RWPE2 (cell line): ENCODE data around the gene KRT3.

Experiments
- ATAC-seq: fragments of 200-7000 bp; cut with Tn5 transposase; 3 replicates; pipeline ENCODE4 v1.9.1; 2021; ENCODE audit warnings: low read depth
- DNase-seq: peaks from one replicate; pipeline ENCODE4 v3.0.0-alpha.2; 2020; ENCODE audit warnings: low spot score
- H3K27ac ChIP-seq: fragments of 450-650 bp; 2 replicates; pipeline ENCODE4 v1.5.1; 2017; ENCODE audit warnings: mild to moderate bottlenecking; ENCODE audit not compliant: poor library complexity, severe bottlenecking
- H3K27me3 ChIP-seq: fragments of 250-450 bp; sonication (Bioruptor Pico); 2 replicates; pipeline ENCODE4 v1.5.1; 2021; ENCODE audit warnings: mild to moderate bottlenecking, moderate library complexity; ENCODE audit not compliant: insufficient read depth, poor library complexity, severe bottlenecking
- H3K36me3 ChIP-seq: fragments of 250-450 bp; sonication (Bioruptor Pico); 2 replicates; pipeline ENCODE4 v1.5.1; 2020; ENCODE audit warnings: low read depth, mild to moderate bottlenecking, moderate library complexity
- H3K4me1 ChIP-seq: fragments of 250-450 bp; sonication (Bioruptor Pico); 2 replicates; pipeline ENCODE4 v1.5.1; 2021; ENCODE audit warnings: mild to moderate bottlenecking, moderate library complexity; ENCODE audit not compliant: insufficient read depth, poor library complexity, severe bottlenecking
- H3K4me3 ChIP-seq: fragments of 250-450 bp; sonication (Bioruptor Pico); 2 replicates; pipeline ENCODE4 v1.5.1; 2021; ENCODE audit warnings: mild to moderate bottlenecking, moderate library complexity; ENCODE audit not compliant: severe bottlenecking
- H3K9me3 ChIP-seq: fragments of 250-450 bp; sonication (Bioruptor Pico); 2 replicates; pipeline ENCODE4 v1.5.1; 2021; ENCODE audit warnings: mild to moderate bottlenecking, moderate library complexity; ENCODE audit not compliant: severe bottlenecking
- CTCF ChIP-seq: fragments of 450-650 bp; IDR thresholded peaks from one replicate; pipeline ENCODE4 v1.5.1; 2017; ENCODE audit warnings: mild to moderate bottlenecking, moderate library complexity; ENCODE audit not compliant: poor library complexity, severe bottlenecking

Gene KRT3

DNA sequence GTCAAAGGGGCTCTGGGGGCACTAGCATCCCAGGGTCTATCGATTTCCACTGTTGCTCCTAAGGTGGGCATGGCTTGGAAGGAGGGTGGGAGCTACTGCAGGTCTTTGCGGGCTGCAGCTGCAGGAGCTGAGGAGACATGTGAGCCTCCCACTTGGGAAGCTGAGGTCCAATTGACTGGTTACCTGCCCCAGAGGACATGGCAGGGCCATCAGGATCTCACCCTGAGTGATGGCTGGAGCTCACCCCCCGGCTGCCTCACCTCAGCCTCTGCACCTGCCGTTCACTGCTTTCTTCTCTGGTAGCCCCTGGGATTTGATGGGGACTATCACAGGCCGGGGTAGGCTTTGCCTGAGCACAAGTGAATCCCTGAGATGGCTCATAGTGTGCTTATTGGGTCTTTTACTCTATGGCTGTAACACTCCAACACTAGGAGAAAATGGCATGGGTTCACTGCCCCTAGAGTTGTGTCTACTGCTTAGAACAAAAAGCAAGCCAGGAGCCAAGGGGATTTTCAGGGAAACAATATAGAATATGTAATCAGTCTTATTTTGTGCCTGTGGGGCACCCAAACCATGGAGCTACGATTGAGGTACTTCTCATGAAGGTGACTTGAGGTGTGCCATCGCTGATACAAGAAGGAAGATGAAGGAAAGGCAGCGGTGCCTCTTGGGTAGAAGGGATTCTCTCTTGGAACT, 21.2 kb upstream of the KRT3 start:
- TF ChIP-seq CTCF: no peak
- no peaks in the 10 kb centered on the region for H3K36me3 ChIP-seq
- no peak overlapping the region for H3K27ac ChIP-seq
- no peak for ATAC-seq
- no peak overlapping the region for H3K4me3 ChIP-seq
- H3K9me3 ChIP-seq: no peaks in the 10 kb centered on the region
- no peak for DNase-seq
- H3K27me3 ChIP-seq: no peaks in the 10 kb centered on the region
- H3K4me1 ChIP-seq: no peaks in the 10 kb centered on the region

DNA sequence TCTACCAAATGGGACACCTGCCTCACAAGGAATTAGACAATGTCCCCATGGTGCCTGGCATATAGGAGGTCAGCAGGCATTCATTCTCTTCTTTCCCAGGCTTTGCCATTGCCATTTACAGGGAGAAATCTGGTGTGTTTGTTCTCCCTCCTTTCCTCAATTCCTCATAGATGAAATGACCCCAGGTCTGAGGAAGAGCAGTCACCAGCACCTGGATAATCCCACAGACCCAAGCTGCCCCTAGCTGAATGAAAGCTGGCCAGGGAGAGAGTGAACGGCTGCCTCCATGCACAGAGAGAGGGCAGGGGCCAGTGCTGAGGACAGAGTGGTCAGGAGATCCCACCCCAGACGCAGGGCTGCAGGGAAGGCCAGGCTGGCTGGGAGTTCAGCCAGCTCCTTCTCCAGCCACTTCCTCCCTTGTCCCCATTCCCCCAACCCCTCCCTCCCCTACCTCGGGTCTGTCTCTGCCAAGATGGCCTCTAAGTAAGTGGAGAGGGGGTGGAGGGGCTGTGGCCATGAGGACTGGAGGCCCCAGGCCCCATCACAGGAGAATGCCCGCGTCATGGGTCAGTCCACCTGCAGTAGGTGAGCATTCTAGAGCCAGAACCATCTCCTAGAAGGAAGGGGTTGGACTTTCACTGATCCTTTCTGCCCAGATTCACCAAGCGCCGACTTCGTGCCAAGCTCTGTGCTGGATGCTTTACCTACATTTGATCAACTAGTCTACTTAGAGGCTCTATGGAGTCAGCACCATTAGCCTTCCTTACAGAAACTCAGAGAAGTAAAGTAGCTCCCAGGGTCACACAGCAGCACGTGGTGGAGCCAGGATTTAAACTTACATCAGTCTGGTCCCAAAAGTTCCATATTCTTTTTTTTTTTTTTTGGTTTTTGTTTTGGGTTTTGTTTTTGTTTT, 20.0 kb upstream of the KRT3 start:
- no peak for TF ChIP-seq CTCF
- no peaks in the 10 kb centered on the region for H3K27me3 ChIP-seq
- ATAC-seq (no peak), DNase-seq (no peak)
- no peaks in the 10 kb centered on the region for H3K36me3 ChIP-seq
- no peaks in the 10 kb centered on the region for H3K9me3 ChIP-seq
- no peak overlapping the region for H3K4me3 ChIP-seq
- H3K4me1 ChIP-seq: no peaks in the 10 kb centered on the region
- no peak overlapping the region for H3K27ac ChIP-seq

GRCh38 chr12:52815161-52815560, 19.2 kb upstream of the KRT3 start:
- no peaks in the 10 kb centered on the region for H3K27me3 ChIP-seq
- no peaks in the 10 kb centered on the region for H3K9me3 ChIP-seq
- ATAC-seq: no peak
- no peak for TF ChIP-seq CTCF
- DNase-seq: no peak
- no peak overlapping the region for H3K4me3 ChIP-seq
- no peaks in the 10 kb centered on the region for H3K36me3 ChIP-seq
- no peak overlapping the region for H3K27ac ChIP-seq
- no peaks in the 10 kb centered on the region for H3K4me1 ChIP-seq

DNA sequence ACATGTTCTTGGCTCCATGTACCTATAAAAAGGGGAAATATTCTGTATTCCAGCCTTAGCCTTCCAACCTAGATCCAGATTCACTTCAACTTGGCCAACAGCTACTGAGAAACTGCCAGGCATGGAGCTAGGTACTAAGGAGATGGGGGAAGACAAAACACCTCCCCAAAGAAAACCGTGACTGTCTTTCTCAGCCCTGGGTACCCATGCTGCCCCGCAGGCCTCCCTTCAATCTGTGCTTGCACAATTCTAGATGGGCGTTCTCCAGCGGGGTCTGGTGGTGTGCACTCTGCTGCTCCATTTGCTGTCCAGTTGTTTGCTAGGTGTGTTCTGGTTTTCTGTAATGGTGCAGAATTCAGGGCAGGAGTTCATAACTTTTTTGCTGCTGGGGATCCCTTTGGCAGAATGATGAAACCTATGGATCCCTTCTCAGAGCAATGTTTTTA, 18.8 kb upstream of the KRT3 start:
- Histone ChIP-seq H3K27ac (no peak overlapping the region), H3K27me3 (no peaks in the 10 kb centered on the region), H3K4me3 (no peak overlapping the region), H3K4me1 (no peaks in the 10 kb centered on the region), H3K36me3 (no peaks in the 10 kb centered on the region), H3K9me3 (no peaks in the 10 kb centered on the region)
- no peak for ATAC-seq
- TF ChIP-seq CTCF: no peak
- no peak for DNase-seq
